K562 (cell line): ENCODE measurements around the gene NCKIPSD. TPM values are rescaled to one million over a fixed set of nuclear protein-coding genes. Genes with fewer than 3 reads are reported as not detected.

Source experiments
- BHLHE40 ChIP-seq: IDR thresholded peaks from 2 replicates; pipeline ENCODE4 v1.6.1; 2011; ENCODE audit warnings: low read length, improper control_type of control experiment
- ELF4 ChIP-seq: fragments of 450-650 bp; formaldehyde crosslinking; IDR thresholded peaks from 2 replicates; pipeline ENCODE4 v1.4.0; 2022; ENCODE audit warnings: missing genetic modification characterization
- ETV5 ChIP-seq: sonication (generic); formaldehyde crosslinking; IDR thresholded peaks from 2 replicates; pipeline ENCODE4 v1.4.0; 2020; ENCODE audit warnings: low read depth, mild to moderate bottlenecking, missing genetic modification reagents
- FOSL1 ChIP-seq: fragments of 200-800 bp; sonication (Bioruptor generic); conservative IDR thresholded peaks from 2 replicates; pipeline ENCODE4 v1.6.1; 2016; ENCODE audit warnings: missing genetic modification characterization, missing compliant biosample characterization
- FOXK1 ChIP-seq: sonication (generic); formaldehyde crosslinking; IDR thresholded peaks from 2 replicates; pipeline ENCODE4 v1.8.0; 2022; ENCODE audit warnings: missing genetic modification reagents, mild to moderate bottlenecking, borderline replicate concordance
- HIVEP1 ChIP-seq: fragments of 250-450 bp; sonication (Bioruptor Pico); IDR thresholded peaks from 2 replicates; pipeline ENCODE4 v1.4.0; 2020; ENCODE audit warnings: mild to moderate bottlenecking
- HOXB6 ChIP-seq: fragments of 250-450 bp; sonication (Bioruptor Pico); IDR thresholded peaks from 2 replicates; pipeline ENCODE4 v1.5.1; 2022; ENCODE audit warnings: mild to moderate bottlenecking, borderline replicate concordance
- KLF16 ChIP-seq: IDR thresholded peaks from 2 replicates; pipeline ENCODE4 v1.6.1; 2016; ENCODE audit warnings: antibody characterized with exemption
- MTA2 ChIP-seq: fragments of 450-650 bp; IDR thresholded peaks from 2 replicates; pipeline ENCODE4 v1.6.1; 2016; ENCODE audit warnings: low read depth
- POLR2AphosphoS2 ChIP-seq: IDR thresholded peaks from 2 replicates; pipeline ENCODE4 v1.6.1; 2012; ENCODE audit warnings: low read length, improper control_type of control experiment
- RBM17 ChIP-seq: fragments of 200-400 bp; formaldehyde crosslinking; IDR thresholded peaks from 2 replicates; pipeline ENCODE4 v1.6.1; 2017; ENCODE audit warnings: low read depth, mild to moderate bottlenecking, low read length, borderline replicate concordance
- SAP30 ChIP-seq: fragments of 200-600 bp; sonication (generic); IDR thresholded peaks from 2 replicates; pipeline ENCODE4 v1.6.1; 2012; ENCODE audit warnings: borderline replicate concordance, low read depth, mild to moderate bottlenecking, moderate library complexity, low read length, control low read depth, inconsistent platforms; ENCODE audit not compliant: insufficient read depth, poor library complexity, severe bottlenecking
- SIRT6 ChIP-seq: IDR thresholded peaks from one replicate; pipeline ENCODE4 v1.6.1; 2012; ENCODE audit warnings: low read depth, mild to moderate bottlenecking, control low read depth, inconsistent platforms, low read length, moderate library complexity
- SLC30A9 ChIP-seq: fragments of 250-450 bp; sonication (Bioruptor Pico); IDR thresholded peaks from 2 replicates; pipeline ENCODE4 v1.8.0; 2022; ENCODE audit warnings: mild to moderate bottlenecking, moderate library complexity
- SMAD1 ChIP-seq: fragments of 150-350 bp; IDR thresholded peaks from 2 replicates; pipeline ENCODE4 v1.6.1; 2014; ENCODE audit warnings: low read length, low read depth; ENCODE audit not compliant: partially characterized antibody
- SOX6 ChIP-seq: fragments of 450-650 bp; IDR thresholded peaks from 2 replicates; pipeline ENCODE4 v1.6.1; 2014; ENCODE audit warnings: mild to moderate bottlenecking
- SRSF7 ChIP-seq: fragments of 200-400 bp; formaldehyde crosslinking; optimal IDR thresholded peaks from 2 replicates; pipeline ENCODE3; 2017; ENCODE audit warnings: mild to moderate bottlenecking, low read depth, low read length
- SUPT5H ChIP-seq: fragments of 450-650 bp; IDR thresholded peaks from 2 replicates; pipeline ENCODE4 v1.6.1; 2016
- TBL1XR1 ChIP-seq, 2 experiments: IDR thresholded peaks; 2 replicates each; pipeline ENCODE4 v1.6.1; 2012; ENCODE audit warnings: improper control_type of control experiment in 2 of 2, low read length in 2 of 2, mild to moderate bottlenecking in 1 of 2
- TFAM ChIP-seq: fragments of 250-450 bp; sonication (Bioruptor Pico); conservative IDR thresholded peaks from 2 replicates; pipeline ENCODE4 v1.5.0; 2021; ENCODE audit warnings: mild to moderate bottlenecking, moderate library complexity
- TGIF2 ChIP-seq: sonication (generic); formaldehyde crosslinking; IDR thresholded peaks from 2 replicates; pipeline ENCODE4 v1.8.1; 2022; ENCODE audit warnings: mild to moderate bottlenecking, missing genetic modification reagents, moderate library complexity
- TSC22D4 ChIP-seq: fragments of 450-650 bp; IDR thresholded peaks from 2 replicates; pipeline ENCODE4 v1.6.1; 2016; ENCODE audit warnings: missing genetic modification characterization, missing biosample characterization, control low read depth
- ZBTB17 ChIP-seq: fragments of 450-650 bp; formaldehyde crosslinking; IDR thresholded peaks from 2 replicates; pipeline ENCODE4 v1.4.0; 2020; ENCODE audit warnings: mild to moderate bottlenecking
- ZNF224 ChIP-seq: sonication (generic); formaldehyde crosslinking; IDR thresholded peaks from 2 replicates; pipeline ENCODE4 v1.8.0; 2022; ENCODE audit warnings: mild to moderate bottlenecking, missing genetic modification reagents
- ZNF41 ChIP-seq: fragments of 250-450 bp; sonication (Bioruptor Pico); conservative IDR thresholded peaks from 2 replicates; pipeline ENCODE4 v1.4.0; 2020; ENCODE audit warnings: mild to moderate bottlenecking
- ZNF431 ChIP-seq: sonication (generic); formaldehyde crosslinking; IDR thresholded peaks from 2 replicates; pipeline ENCODE4 v1.8.0; 2022; ENCODE audit warnings: mild to moderate bottlenecking, missing genetic modification reagents
- polyA plus RNA-seq, 8 experiments: library from polyadenylated mRNA; depleted of rRNA in 4 of 8; stranded (reverse) in 5 of 8; unstranded in 3 of 8; fragments of >200 nt; fragmentation: Nextera tagmentation in 2 of 8; fragmentation: Illumina TruSeq in 1 of 8; extraction: Ambion mirVana in 2 of 8; extraction: Trizol in 1 of 8; gene quantifications; 2 replicates each; pipeline versions ENCODE4 v1.2.1 to v1.2.3, GENCODE V29; 2011 to 2014; ENCODE audit warnings: inconsistent platforms in 1 of 8, missing spikeins in 1 of 8
- total RNA-seq, 7 experiments: library from RNA; depleted of rRNA in 6 of 7; stranded (reverse); fragments of >200 nt in 6 of 7; fragmentation: Illumina TruSeq in 2 of 7; extraction: Trizol in 2 of 7; gene quantifications; 2 replicates each; pipeline versions ENCODE4 v1.2.1 to v1.2.3, GENCODE V29; 2011 to 2021; ENCODE audit warnings: low replicate concordance in 1 of 7
- TF ChIP-seq, protein P1 (sequence below): fragments of 250-450 bp; sonication (Bioruptor Pico); IDR thresholded peaks from 2 replicates; pipeline ENCODE4 v1.5.0; 2021; ENCODE audit warnings: mild to moderate bottlenecking, borderline replicate concordance
- TF ChIP-seq, protein P2 (sequence below): sonication (generic); formaldehyde crosslinking; IDR thresholded peaks from 2 replicates; pipeline ENCODE4 v1.8.0; 2023; ENCODE audit warnings: mild to moderate bottlenecking, missing genetic modification reagents

NCKIPSD gene
- total and polyA plus RNA-seq, 9 of the 15 experiments (the other 6 are each of a cell fraction or from before 2014, with no cell fraction given): 0.49 to 24.4 (median 12.3) TPM

DNA sequence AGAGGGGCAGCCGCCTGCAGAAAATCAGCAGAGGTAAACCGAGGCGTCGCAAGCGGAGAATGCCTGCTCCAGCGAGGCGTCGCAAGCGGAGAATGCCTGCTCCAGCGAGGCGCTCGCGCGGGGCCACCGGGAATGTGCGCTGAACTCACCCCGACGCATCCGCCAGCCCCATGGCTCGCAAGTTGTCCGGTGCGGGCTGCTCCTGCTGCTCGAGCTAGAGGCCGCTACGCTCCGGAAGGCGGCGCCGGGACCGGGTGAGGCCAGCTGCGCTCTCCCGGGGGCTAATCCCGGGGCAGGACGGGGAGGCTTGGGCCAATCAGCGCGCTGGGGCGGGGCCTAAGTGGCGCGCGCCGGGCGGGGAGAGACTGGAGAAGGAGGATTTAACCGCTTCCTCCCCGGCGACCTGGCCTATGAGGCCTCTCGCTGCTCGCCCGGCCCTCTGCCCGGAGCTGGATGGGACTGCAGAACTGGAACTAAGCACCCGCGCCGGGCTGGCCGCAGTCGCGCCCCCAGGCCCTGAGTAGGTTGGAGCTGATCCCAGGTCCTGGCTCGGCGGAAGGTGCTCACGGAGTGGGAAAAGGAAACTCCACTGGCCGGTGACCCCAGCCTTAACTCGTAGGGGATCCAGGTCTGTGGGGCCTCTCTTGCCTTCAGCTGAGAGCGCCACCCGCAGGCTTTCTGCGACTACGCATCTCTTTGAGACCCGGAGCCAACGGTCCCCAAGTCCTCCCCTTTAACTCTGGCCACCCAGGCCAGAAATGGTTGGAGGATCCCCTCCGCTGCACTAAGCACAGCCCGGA, 50.3 kb downstream of the NCKIPSD start, which contains the start of gene SLC26A6 (continued):
- TF ChIP-seq POLR2AphosphoS2 (no peak), HIVEP1 (no peak), KLF16 (no peak), ZNF224 (CRISPR knock-in tag) (no peak), ZBTB17 (CRISPR knock-in tag) (no peak), ZNF41 (no peak), SLC30A9 (no peak), ETV5 (CRISPR knock-in tag) (no peak; the same call in 1 of the 2 replicates), TFAM (no peak), TGIF2 (peak; percentile 78; the same call in 1 of the 2 replicates), BHLHE40 (no peak), SRSF7 (no peak), RBM17 (no peak), FOXK1 (0 out of 2 replicates have a peak, but pooled peaks have one; percentile 69), SMAD1 (no peak), TSC22D4 (no peak), SUPT5H (peak; percentile 67), HOXB6 (CRISPR knock-in tag) (no peak), SAP30 (no peak), ZNF431 (CRISPR knock-in tag) (no peak), MTA2 (no peak), TBL1XR1 (IDR thresholded peaks at IDR 0.05; ENCODE audit: low read length in 2 of 2) (no peak), FOSL1 (tag) (peak; percentile 42; the same call in 1 of the 2 replicates), ELF4 (no peak), SIRT6 (no peak), SOX6 (0 out of 2 replicates have a peak, but pooled peaks have one; percentile 18)
- TF ChIP-seq, protein P1, sequence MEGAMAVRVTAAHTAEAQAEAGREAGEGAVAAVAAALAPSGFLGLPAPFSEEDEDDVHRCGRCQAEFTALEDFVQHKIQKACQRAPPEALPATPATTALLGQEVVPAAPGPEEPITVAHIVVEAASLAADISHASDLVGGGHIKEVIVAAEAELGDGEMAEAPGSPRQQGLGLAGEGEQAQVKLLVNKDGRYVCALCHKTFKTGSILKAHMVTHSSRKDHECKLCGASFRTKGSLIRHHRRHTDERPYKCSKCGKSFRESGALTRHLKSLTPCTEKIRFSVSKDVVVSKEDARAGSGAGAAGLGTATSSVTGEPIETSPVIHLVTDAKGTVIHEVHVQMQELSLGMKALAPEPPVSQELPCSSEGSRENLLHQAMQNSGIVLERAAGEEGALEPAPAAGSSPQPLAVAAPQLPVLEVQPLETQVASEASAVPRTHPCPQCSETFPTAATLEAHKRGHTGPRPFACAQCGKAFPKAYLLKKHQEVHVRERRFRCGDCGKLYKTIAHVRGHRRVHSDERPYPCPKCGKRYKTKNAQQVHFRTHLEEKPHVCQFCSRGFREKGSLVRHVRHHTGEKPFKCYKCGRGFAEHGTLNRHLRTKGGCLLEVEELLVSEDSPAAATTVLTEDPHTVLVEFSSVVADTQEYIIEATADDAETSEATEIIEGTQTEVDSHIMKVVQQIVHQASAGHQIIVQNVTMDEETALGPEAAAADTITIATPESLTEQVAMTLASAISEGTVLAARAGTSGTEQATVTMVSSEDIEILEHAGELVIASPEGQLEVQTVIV (CRISPR knock-in tag): no peak
- TF ChIP-seq, protein P2, sequence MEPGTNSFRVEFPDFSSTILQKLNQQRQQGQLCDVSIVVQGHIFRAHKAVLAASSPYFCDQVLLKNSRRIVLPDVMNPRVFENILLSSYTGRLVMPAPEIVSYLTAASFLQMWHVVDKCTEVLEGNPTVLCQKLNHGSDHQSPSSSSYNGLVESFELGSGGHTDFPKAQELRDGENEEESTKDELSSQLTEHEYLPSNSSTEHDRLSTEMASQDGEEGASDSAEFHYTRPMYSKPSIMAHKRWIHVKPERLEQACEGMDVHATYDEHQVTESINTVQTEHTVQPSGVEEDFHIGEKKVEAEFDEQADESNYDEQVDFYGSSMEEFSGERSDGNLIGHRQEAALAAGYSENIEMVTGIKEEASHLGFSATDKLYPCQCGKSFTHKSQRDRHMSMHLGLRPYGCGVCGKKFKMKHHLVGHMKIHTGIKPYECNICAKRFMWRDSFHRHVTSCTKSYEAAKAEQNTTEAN: no peak
